Cardiac fibroblast (primary cell): ENCODE results near the gene DLG5.

Experiments used
- DNase-seq, 2 donors: peaks; one replicate each; pipeline versions ENCODE4 v3.0.0 to v3.0.0-alpha.2; 2010; ENCODE audit warnings: low read depth in 2 of 2
- H3K4me3 ChIP-seq, 2 donors: replicated peaks in 1 of 2; 1 replicate in 1 of 2; 2 replicates in 1 of 2; pipeline ENCODE4 v1.5.1; 2011; ENCODE audit warnings: low read depth in 2 of 2, low read length in 2 of 2, mild to moderate bottlenecking in 2 of 2, moderate library complexity in 1 of 2
- CTCF ChIP-seq: IDR thresholded peaks from one replicate; pipeline ENCODE4 v1.5.1; 2011; ENCODE audit warnings: low read depth, mild to moderate bottlenecking, low read length, inconsistent platforms

Gene DLG5

DNA sequence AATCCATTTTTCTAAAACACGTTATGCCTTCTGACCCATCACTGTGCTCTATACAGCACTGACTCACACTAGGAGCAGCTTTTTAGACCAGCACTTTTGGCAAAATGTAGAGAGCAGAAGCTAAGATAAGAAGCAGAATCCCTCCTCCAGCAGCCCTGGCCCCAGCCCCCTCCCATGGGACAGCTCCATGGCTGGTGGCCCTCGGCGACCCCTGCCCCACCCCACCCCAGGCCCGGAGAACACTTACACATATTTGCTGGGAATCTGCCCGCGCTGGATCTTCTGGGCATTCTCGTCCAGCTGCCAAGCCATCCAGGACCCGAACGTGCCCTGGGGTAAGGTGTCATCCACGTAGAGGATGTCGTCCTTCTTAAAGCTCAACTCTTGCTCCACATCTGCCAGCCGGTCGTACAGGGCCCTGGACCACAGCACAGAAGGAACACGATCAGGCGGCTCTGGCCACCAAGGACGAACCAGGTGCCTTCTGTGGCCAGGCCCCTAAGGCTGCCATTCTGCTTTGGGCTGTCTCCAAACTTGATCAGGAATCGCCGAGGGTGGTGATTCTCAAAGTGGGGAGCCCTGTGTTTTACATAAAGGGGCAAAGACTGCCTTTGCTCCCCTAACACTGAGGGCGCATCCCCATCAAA is 119.9 kb downstream of the DLG5 start:
- no peak overlapping the region for H3K4me3 ChIP-seq

GRCh38 chr10:77805676-77806075 is 120.9 kb downstream of the DLG5 start:
- DNase-seq: no peak
- H3K4me3 ChIP-seq: no peak overlapping the region
- TF ChIP-seq CTCF: no peak

More for the DNA sequence above, 119.9 kb downstream of the DLG5 start:
- DNase-seq: no peak
- no peak for TF ChIP-seq CTCF

GRCh38 chr10:77804371-77804770 is 122.2 kb downstream of the DLG5 start:
- no peak for TF ChIP-seq CTCF
- DNase-seq: no peak
- no peak overlapping the region for H3K4me3 ChIP-seq

DNA sequence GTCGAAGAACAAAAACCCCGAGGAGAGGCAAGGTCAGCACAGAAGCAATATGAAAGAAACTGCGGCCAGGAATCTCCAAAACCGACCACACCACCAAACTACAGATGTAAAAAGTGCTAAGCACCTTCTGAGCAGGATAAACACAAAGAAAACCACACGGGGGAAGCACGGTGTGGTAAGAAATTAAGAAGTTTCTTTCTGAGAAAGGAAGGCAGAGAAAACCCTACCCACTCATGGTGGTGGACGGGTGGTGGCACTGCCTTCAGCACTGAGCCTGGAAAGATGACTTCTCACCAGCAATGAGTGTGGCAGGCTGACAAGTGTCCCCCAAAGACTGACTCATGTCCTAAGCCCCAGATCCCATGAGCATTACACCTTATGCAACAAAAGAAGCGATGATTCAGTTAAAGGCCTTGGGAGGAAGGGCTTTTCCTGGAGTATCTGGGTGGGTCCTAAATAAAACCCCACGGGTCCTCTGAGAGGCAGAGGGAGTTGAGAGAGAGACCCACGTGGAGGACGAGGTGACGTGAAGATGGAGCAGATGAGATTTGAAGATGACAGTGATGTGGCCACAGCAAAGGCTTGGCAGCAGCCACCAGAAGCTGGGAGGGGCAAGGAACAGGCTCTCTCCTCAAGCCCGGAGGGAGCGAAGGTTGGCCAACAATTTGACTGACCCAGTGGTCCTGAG is 124.9 kb downstream of the DLG5 start:
- TF ChIP-seq CTCF: no peak
- no peak overlapping the region for H3K4me3 ChIP-seq
- peak; percentile 3 to 76 for DNase-seq

DNA sequence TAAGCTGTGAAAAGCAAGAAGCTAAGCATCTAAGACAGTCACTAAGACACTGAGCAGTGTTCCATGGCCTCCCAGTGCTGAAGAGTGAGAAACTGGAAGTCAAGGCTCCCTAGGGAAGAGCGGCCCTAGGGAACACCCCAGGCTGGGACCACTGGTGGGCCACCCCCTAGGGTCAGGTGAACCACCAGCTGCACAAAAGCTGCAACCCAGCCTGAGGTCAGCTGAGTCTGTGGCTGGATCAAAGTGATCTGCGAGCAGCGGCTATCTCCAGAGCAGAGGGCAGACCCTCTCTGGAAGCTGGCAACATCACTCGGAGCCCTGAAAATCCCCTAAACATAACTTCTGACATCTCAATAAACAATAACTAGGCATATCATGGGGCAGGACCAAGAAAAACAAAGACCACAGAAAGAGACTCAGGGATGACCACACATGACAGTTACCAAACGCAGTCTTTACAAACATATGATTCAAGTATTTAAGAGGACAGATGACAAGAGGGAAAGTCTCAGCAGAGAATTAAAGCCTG is 125.8 kb downstream of the DLG5 start:
- TF ChIP-seq CTCF: no peak

GRCh38 chr10:77800320-77800719 is 126.2 kb downstream of the DLG5 start:
- no peak for DNase-seq
- no peak overlapping the region for H3K4me3 ChIP-seq
- no peak for TF ChIP-seq CTCF

More for the DNA sequence above, 125.8 kb downstream of the DLG5 start:
- DNase-seq: no peak
- no peak overlapping the region for H3K4me3 ChIP-seq
